ENCODE results near the gene CCDC146.
"Not testable (repeated sequence)": the region's sequence is repeated elsewhere in the genome, so short reads cannot be mapped to it uniquely, and the experiment has no call there.

DNA sequence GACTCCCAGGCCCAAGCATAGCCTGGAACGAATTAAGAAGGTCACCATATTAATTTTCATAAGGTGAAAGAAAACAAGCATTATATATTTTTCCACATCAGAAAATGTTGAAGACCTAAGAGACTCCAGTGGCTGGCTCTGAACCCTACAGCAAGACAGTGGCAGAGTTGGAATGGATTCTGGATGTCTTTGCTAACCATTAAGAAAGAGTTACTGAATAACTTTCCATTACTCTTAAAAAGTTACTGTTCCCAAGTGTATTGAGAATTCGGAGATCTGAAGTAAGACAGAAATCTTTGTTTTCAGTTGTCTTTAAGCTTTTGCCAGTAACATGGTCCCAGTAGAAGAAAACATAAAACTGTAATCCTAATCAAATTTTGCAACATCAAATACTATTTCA lies 30.1 kb upstream of the CCDC146 start:
- TF ChIP-seq, protein P1, sequence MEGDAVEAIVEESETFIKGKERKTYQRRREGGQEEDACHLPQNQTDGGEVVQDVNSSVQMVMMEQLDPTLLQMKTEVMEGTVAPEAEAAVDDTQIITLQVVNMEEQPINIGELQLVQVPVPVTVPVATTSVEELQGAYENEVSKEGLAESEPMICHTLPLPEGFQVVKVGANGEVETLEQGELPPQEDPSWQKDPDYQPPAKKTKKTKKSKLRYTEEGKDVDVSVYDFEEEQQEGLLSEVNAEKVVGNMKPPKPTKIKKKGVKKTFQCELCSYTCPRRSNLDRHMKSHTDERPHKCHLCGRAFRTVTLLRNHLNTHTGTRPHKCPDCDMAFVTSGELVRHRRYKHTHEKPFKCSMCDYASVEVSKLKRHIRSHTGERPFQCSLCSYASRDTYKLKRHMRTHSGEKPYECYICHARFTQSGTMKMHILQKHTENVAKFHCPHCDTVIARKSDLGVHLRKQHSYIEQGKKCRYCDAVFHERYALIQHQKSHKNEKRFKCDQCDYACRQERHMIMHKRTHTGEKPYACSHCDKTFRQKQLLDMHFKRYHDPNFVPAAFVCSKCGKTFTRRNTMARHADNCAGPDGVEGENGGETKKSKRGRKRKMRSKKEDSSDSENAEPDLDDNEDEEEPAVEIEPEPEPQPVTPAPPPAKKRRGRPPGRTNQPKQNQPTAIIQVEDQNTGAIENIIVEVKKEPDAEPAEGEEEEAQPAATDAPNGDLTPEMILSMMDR (IDR thresholded peaks at IDR 0.05) = not testable (repeated sequence)
- TF ChIP-seq POLR2A, EP300 (IDR thresholded peaks at IDR 0.05): not testable (repeated sequence)

Measured in ovary (tissue), 3 donors.